Activated naive CD4-positive, alpha-beta T cell treated with anti-CD3 and anti-CD28 coated beads, Interleukin-2, amount 10 ng/mL, durations not matched to agents 7 days and 5 days (primary cell): ENCODE measurements around the gene MAPRE2.
"Not testable (repeated sequence)": the region's sequence is repeated elsewhere in the genome, so short reads cannot be mapped to it uniquely, and the experiment has no call there.

Source experiments
- CTCF ChIA-PET: fragments of 350-600 bp; sonication (Branson Sonifier 250); formaldehyde crosslinking; loops from one replicate; lab custom pipeline; 2021; ENCODE audit warnings: antibody characterized with exemption; lab: Charles Lee
- DNase-seq: peaks from one replicate; pipeline ENCODE4 v3.0.0-alpha.2; 2020
- H3K27ac Mint-ChIP-seq: one replicate; pipeline ENCODE4 v1.8.0; 2021; ENCODE audit warnings: mild to moderate bottlenecking, moderate library complexity, mixed read lengths
- H3K27me3 Mint-ChIP-seq: one replicate; pipeline ENCODE4 v1.8.0; 2021; ENCODE audit warnings: mild to moderate bottlenecking, mixed read lengths
- H3K36me3 Mint-ChIP-seq: one replicate; pipeline ENCODE4 v1.8.0; 2021; ENCODE audit warnings: mixed read lengths
- H3K4me1 Mint-ChIP-seq: one replicate; pipeline ENCODE4 v1.8.0; 2021; ENCODE audit warnings: mixed read lengths
- H3K4me3 Mint-ChIP-seq: one replicate; pipeline ENCODE4 v1.8.0; 2021; ENCODE audit warnings: mild to moderate bottlenecking, moderate library complexity, mixed read lengths
- H3K9me3 Mint-ChIP-seq: one replicate; pipeline ENCODE4 v1.8.0; 2021; ENCODE audit warnings: mixed read lengths

MAPRE2 gene

GRCh38 chr18:35136885-35137284 is 95.7 kb downstream of the MAPRE2 start:
- Mint-ChIP-seq H3K4me3 (no peak overlapping the region), H3K36me3 (peaks cover 40% of the 10 kb centered on the region), H3K9me3 (no peaks in the 10 kb centered on the region), H3K4me1 (no peaks in the 10 kb centered on the region), H3K27me3 (no peaks in the 10 kb centered on the region), H3K27ac (no peak overlapping the region)
- CTCF ChIA-PET = no interaction called here
- no peak for DNase-seq

GRCh38 chr18:35137632-35138031 is 96.4 kb downstream of the MAPRE2 start:
- CTCF ChIA-PET = no interaction called here
- Mint-ChIP-seq H3K36me3 (peaks cover 33% of the 10 kb centered on the region), H3K4me3 (no peak overlapping the region), H3K9me3 (no peaks in the 10 kb centered on the region), H3K4me1 (no peaks in the 10 kb centered on the region), H3K27me3 (no peaks in the 10 kb centered on the region), H3K27ac (no peak overlapping the region)
- no peak for DNase-seq

GRCh38 chr18:35138773-35139172 is 97.6 kb downstream of the MAPRE2 start:
- Mint-ChIP-seq H3K4me3 (no peak overlapping the region), H3K9me3 (no peaks in the 10 kb centered on the region), H3K27me3 (no peaks in the 10 kb centered on the region), H3K4me1 (no peaks in the 10 kb centered on the region), H3K36me3 (peaks cover 30% of the 10 kb centered on the region), H3K27ac (peak overlapping the region; percentile 66)
- no peak for DNase-seq
- CTCF ChIA-PET = no interaction called here

GRCh38 chr18:35139517-35139916 is 98.3 kb downstream of the MAPRE2 start:
- H3K9me3 Mint-ChIP-seq = no peaks in the 10 kb centered on the region
- CTCF ChIA-PET = no interaction called here
- H3K27ac Mint-ChIP-seq = no peak overlapping the region
- no peak overlapping the region for H3K4me3 Mint-ChIP-seq
- peaks cover 29% of the 10 kb centered on the region for H3K36me3 Mint-ChIP-seq
- H3K27me3 Mint-ChIP-seq = no peaks in the 10 kb centered on the region
- H3K4me1 Mint-ChIP-seq = no peaks in the 10 kb centered on the region
- DNase-seq = no peak

DNA sequence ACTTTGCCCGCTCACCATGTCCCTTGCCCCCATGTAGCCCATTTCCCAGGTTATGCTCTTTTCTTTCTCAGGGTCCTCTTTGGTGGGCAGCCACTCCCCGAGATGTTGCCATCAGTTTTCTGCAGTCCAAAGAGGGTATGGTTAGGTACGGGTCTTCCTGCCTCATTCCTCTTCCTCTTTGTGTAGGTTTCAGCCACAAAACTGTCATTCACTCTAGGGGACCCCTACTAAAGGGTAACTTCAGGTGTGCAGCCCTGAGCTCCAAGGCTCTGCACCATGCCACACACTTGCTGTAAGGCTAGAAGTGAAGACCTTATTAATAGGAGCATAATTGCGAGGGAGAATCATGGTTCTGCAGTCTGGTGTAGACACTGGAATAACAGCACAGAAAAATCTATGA is 99.9 kb downstream of the MAPRE2 start:
- Mint-ChIP-seq H3K9me3 (no peaks in the 10 kb centered on the region), H3K27me3 (no peaks in the 10 kb centered on the region), H3K27ac (no peak overlapping the region), H3K36me3 (peaks cover 17% of the 10 kb centered on the region), H3K4me1 (no peaks in the 10 kb centered on the region), H3K4me3 (no peak overlapping the region)
- CTCF ChIA-PET = interaction anchor here (1.2 to 3.4 kb wide), 2 partner anchors 113 to 135 kb away, joined by 6 to 38 read pairs; no protein-coding TSS in a partner anchor
- DNase-seq = no peak

GRCh38 chr18:35141567-35142274 is 100.5 kb downstream of the MAPRE2 start:
- no peaks in the 10 kb centered on the region for H3K9me3 Mint-ChIP-seq
- CTCF ChIA-PET = interaction anchor here (1.2 to 3.4 kb wide), 2 partner anchors 113 to 136 kb away, joined by 6 to 38 read pairs; no protein-coding TSS in a partner anchor
- peaks cover 13% of the 10 kb centered on the region for H3K36me3 Mint-ChIP-seq
- no peaks in the 10 kb centered on the region for H3K4me1 Mint-ChIP-seq
- H3K27me3 Mint-ChIP-seq = no peaks in the 10 kb centered on the region
- DNase-seq = no peak
- no peak overlapping the region for H3K4me3 Mint-ChIP-seq
- no peak overlapping the region for H3K27ac Mint-ChIP-seq

- CTCF ChIA-PET = interaction anchor here (3.4 kb wide), 1 partner anchor 114 kb away, joined by 38 read pairs; no protein-coding TSS in a partner anchor
- Mint-ChIP-seq H3K36me3 (peaks cover 13% of the 10 kb centered on the region), H3K4me3 (no peak overlapping the region), H3K27me3 (no peaks in the 10 kb centered on the region), H3K4me1 (no peaks in the 10 kb centered on the region), H3K9me3 (no peaks in the 10 kb centered on the region), H3K27ac (no peak overlapping the region)
- no peak for DNase-seq
These were observed 101.0 kb downstream of the MAPRE2 start for GRCh38 chr18:35142275-35142615.

GRCh38 chr18:35143622-35144596 is 102.7 kb downstream of the MAPRE2 start:
- Mint-ChIP-seq H3K27me3 (no peaks in the 10 kb centered on the region), H3K36me3 (peaks cover 15% of the 10 kb centered on the region), H3K27ac (no peak overlapping the region), H3K4me3 (no peak overlapping the region), H3K4me1 (no peaks in the 10 kb centered on the region), H3K9me3 (peaks cover 4% of the 10 kb centered on the region)
- DNase-seq = peak; percentile 54
- CTCF ChIA-PET = interaction anchor here (0.7 to 3.4 kb wide), 7 partner anchors 9 to 150 kb away, joined by 3 to 38 read pairs (median 4); no protein-coding TSS in a partner anchor

- no peak for DNase-seq
- Mint-ChIP-seq H3K27me3 (no peaks in the 10 kb centered on the region), H3K9me3 (peaks cover 10% of the 10 kb centered on the region), H3K27ac (no peak overlapping the region), H3K36me3 (peaks cover 14% of the 10 kb centered on the region), H3K4me3 (no peak overlapping the region), H3K4me1 (no peaks in the 10 kb centered on the region)
- CTCF ChIA-PET = interaction anchor here (0.7 to 1.0 kb wide), 2 partner anchors 119 to 139 kb away, joined by 3 to 8 read pairs; no protein-coding TSS in a partner anchor
These were observed 103.5 kb downstream of the MAPRE2 start for GRCh38 chr18:35144698-35145097.

DNA sequence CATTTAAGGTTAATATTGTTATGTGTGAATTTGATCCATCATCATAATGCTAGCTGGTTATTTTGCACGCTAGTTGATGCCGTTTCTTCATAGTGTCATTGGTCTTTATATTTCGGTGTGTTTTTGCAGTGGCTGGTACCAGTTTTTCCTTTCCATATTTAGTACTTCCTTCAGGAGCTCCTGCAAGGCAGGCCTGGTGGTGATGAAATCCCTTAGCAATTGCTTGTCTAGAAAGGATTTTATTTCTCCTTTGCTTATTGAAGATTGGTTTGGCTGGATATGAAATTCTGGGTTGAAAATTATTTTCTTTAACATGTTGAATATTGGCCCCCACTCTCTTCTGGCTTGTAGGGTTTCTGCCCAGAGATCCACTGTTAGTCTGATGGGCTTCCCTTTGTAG is 109.0 kb downstream of the MAPRE2 start:
- H3K4me3 Mint-ChIP-seq, H3K36me3 Mint-ChIP-seq, CTCF ChIA-PET, DNase-seq, H3K27me3 Mint-ChIP-seq, H3K27ac Mint-ChIP-seq, H3K9me3 Mint-ChIP-seq: not testable (repeated sequence)
- peaks cover 11% of the 10 kb centered on the region for H3K4me1 Mint-ChIP-seq

- Mint-ChIP-seq H3K4me1 (peaks cover 22% of the 10 kb centered on the region), H3K4me3 (no peak overlapping the region), H3K27ac (no peak overlapping the region), H3K27me3 (no peaks in the 10 kb centered on the region), H3K9me3 (peaks cover 8% of the 10 kb centered on the region), H3K36me3 (peaks cover 1% of the 10 kb centered on the region)
- no peak for DNase-seq
- CTCF ChIA-PET = no interaction called here
These were observed 112.5 kb downstream of the MAPRE2 start for GRCh38 chr18:35153609-35154272.

DNA sequence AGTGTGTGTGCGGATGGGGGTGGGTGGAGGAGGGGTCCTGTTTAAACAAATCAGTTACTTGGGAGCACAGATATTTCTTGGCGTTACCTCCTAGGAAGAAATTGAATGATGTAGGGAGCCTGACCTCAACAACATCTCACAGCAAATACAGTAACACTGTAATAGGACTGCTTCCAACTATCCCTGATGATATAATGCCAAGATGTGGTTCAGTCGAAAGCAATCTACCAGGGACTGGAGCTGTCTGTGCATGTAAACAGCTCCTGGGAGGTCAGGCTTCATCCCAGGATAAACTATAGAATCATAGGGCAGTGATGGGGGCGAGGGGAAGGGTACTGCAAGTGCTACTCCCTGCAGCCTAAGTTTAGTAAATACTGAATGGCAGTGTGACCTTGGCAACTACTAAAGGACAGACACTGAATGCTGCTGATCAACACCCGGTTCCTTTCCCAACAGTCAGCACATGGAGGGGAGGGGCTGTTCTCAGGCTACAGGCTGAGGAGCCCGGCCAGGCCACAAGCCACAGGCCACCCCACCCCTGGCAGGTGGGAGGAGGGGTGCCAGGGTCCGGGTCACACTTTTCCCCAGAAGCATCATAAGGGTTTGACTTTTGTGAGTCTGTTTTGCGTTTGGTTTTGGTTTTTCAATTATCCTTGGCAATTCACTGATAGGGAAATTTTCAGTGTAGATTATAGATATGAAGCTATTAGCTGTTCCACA is 114.3 kb downstream of the MAPRE2 start:
- H3K4me3 Mint-ChIP-seq = no peak overlapping the region
- H3K9me3 Mint-ChIP-seq = no peaks in the 10 kb centered on the region
- H3K36me3 Mint-ChIP-seq = no peaks in the 10 kb centered on the region
- H3K27ac Mint-ChIP-seq = no peak overlapping the region
- no peaks in the 10 kb centered on the region for H3K27me3 Mint-ChIP-seq
- H3K4me1 Mint-ChIP-seq = peaks cover 31% of the 10 kb centered on the region
- no peak for DNase-seq
- CTCF ChIA-PET = no interaction called here

DNA sequence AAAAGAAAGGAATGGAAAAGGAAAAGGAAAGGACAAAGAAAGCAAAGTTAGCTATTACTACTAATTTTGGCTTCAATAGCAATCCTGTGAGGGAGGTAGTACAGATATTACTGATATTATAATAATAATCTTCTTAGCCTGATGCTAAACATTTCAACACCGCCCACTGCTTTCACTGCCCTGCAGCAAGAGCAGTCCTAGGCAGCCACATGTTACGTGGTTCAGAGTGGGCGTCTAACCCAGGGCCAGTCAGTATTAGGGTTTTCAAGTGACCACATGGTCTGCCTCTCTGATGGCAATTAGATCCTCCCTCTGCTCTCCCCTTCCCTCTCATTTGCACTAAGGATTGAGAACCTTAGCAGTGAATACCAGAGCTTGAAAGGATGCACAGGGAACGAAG is 116.0 kb downstream of the MAPRE2 start:
- H3K36me3 Mint-ChIP-seq = no peaks in the 10 kb centered on the region
- no peak overlapping the region for H3K27ac Mint-ChIP-seq
- CTCF ChIA-PET = no interaction called here
- H3K9me3 Mint-ChIP-seq = no peaks in the 10 kb centered on the region
- peaks cover 31% of the 10 kb centered on the region for H3K4me1 Mint-ChIP-seq
- no peaks in the 10 kb centered on the region for H3K27me3 Mint-ChIP-seq
- no peak for DNase-seq
- H3K4me3 Mint-ChIP-seq = no peak overlapping the region
